Colonic mucosa (tissue), 4 donors: ENCODE results near the gene KDF1. TPM values are rescaled to one million over a fixed set of nuclear protein-coding genes. Genes with fewer than 3 reads are reported as not detected.
A peak's percentile ranks its signal among the peaks of the same experiment; 100 is the strongest.

Experiments
- DNase-seq: peaks from one replicate; pipeline ENCODE4 v3.0.0-alpha.2; 2020
- H3K27ac ChIP-seq: fragments of 200-600 bp; one replicate; pipeline ENCODE4 v1.8.0; 2021
- H3K27me3 ChIP-seq: fragments of 200-600 bp; one replicate; pipeline ENCODE4 v1.8.0; 2021
- H3K36me3 ChIP-seq: fragments of 200-600 bp; one replicate; pipeline ENCODE4 v1.8.0; 2021
- H3K4me1 ChIP-seq: fragments of 200-600 bp; one replicate; pipeline ENCODE4 v1.8.0; 2021; ENCODE audit warnings: mild to moderate bottlenecking
- H3K4me3 ChIP-seq: fragments of 200-600 bp; one replicate; pipeline ENCODE4 v1.8.0; 2021
- H3K9ac ChIP-seq, 2 donors: one replicate each; pipeline ENCODE4 v1.7.0; 2013; ENCODE audit warnings: control low read depth in 2 of 2, low read depth in 2 of 2, low read length in 2 of 2
- H3K9me3 ChIP-seq: fragments of 200-600 bp; one replicate; pipeline ENCODE4 v1.8.0; 2021
- CTCF ChIP-seq: fragments of 200-600 bp; IDR thresholded peaks from one replicate; pipeline ENCODE4 v1.8.0; 2022; ENCODE audit warnings: antibody characterized with exemption, mild to moderate bottlenecking
- intact Hi-C: fragments of 100-400 bp; cut with DNase I; formaldehyde crosslinking; loops from one replicate; pipeline ENCODE4 v1.14.1; 2022
- total RNA-seq, 2 donors: library from RNA; stranded (reverse); fragmentation: NEBNext Ultra II Directional in 1 of 2; extraction: Animal tissue kit (Norgen Biotek cat#: 25700) in 1 of 2; gene quantifications; one replicate each; pipeline ENCODE4 v1.2.1, GENCODE V29; 2021
- donor health status: healthy.
- donor health status: DM: no; HTN: no; CAD: no.
- donor health status: DM: no; HTN: no; CAD: no.

KDF1 gene
- total RNA-seq, 2 donors from 2014 or later = 23.2 to 27.3 TPM

GRCh38 chr1:26976621-26977510, 16.6 kb upstream of the KDF1 start:
- no peaks in the 10 kb centered on the region for H3K36me3 ChIP-seq
- no peaks in the 10 kb centered on the region for H3K4me1 ChIP-seq
- H3K27ac ChIP-seq = no peak overlapping the region
- H3K9me3 ChIP-seq = no peaks in the 10 kb centered on the region
- H3K9ac ChIP-seq = no peak overlapping the region
- H3K4me3 ChIP-seq = no peak overlapping the region
- no peaks in the 10 kb centered on the region for H3K27me3 ChIP-seq
- intact Hi-C loops = no loop called here
- no peak for DNase-seq
- TF ChIP-seq CTCF = no peak

GRCh38 chr1:26972821-26973220, 12.6 kb upstream of the KDF1 start:
- TF ChIP-seq CTCF = no peak
- H3K9ac ChIP-seq = no peak overlapping the region
- H3K36me3 ChIP-seq = no peaks in the 10 kb centered on the region
- H3K4me1 ChIP-seq = no peaks in the 10 kb centered on the region
- intact Hi-C loops = no loop called here
- H3K9me3 ChIP-seq = no peaks in the 10 kb centered on the region
- H3K27me3 ChIP-seq = no peaks in the 10 kb centered on the region
- H3K4me3 ChIP-seq = no peak overlapping the region
- no peak overlapping the region for H3K27ac ChIP-seq
- DNase-seq = no peak

GRCh38 chr1:26972390-26972789, 12.1 kb upstream of the KDF1 start:
- Histone ChIP-seq H3K9me3 (no peaks in the 10 kb centered on the region), H3K9ac (no peak overlapping the region), H3K27ac (no peak overlapping the region), H3K36me3 (no peaks in the 10 kb centered on the region), H3K4me1 (no peaks in the 10 kb centered on the region), H3K27me3 (no peaks in the 10 kb centered on the region), H3K4me3 (no peak overlapping the region)
- intact Hi-C loops = no loop called here
- no peak for TF ChIP-seq CTCF
- no peak for DNase-seq

GRCh38 chr1:26971590-26971989, 11.3 kb upstream of the KDF1 start:
- H3K4me1 ChIP-seq = no peaks in the 10 kb centered on the region
- no peak for DNase-seq
- no peak for TF ChIP-seq CTCF
- H3K4me3 ChIP-seq = no peak overlapping the region
- H3K27ac ChIP-seq = no peak overlapping the region
- H3K9me3 ChIP-seq = no peaks in the 10 kb centered on the region
- no peaks in the 10 kb centered on the region for H3K36me3 ChIP-seq
- H3K9ac ChIP-seq = no peak overlapping the region
- intact Hi-C loops = no loop called here
- H3K27me3 ChIP-seq = no peaks in the 10 kb centered on the region

- Histone ChIP-seq H3K9me3 (no peaks in the 10 kb centered on the region), H3K9ac (no peak overlapping the region), H3K4me3 (no peak overlapping the region), H3K36me3 (no peaks in the 10 kb centered on the region), H3K27ac (no peak overlapping the region), H3K27me3 (no peaks in the 10 kb centered on the region), H3K4me1 (no peaks in the 10 kb centered on the region)
- peak; percentile 44 for DNase-seq
- intact Hi-C loops = no loop called here
- no peak for TF ChIP-seq CTCF
Measured at GRCh38 chr1:26970810-26971209, 10.5 kb upstream of the KDF1 start.
